Activated CD4-positive, alpha-beta T cell treated with anti-CD3 and anti-CD28 coated beads, Interleukin-2, amount 10 ng/mL, durations not matched to agents 24 days and 14 days (primary cell): ENCODE results near the gene DUS2. TPM values are rescaled to one million over a fixed set of nuclear protein-coding genes. Genes with fewer than 3 reads are reported as not detected.

Source experiments
- DNase-seq: peaks from one replicate; pipeline ENCODE4 v3.0.0; 2022
- H3K27ac Mint-ChIP-seq: one replicate; pipeline ENCODE4 v1.8.0; 2022; ENCODE audit warnings: mild to moderate bottlenecking, mixed read lengths
- H3K27me3 Mint-ChIP-seq: one replicate; pipeline ENCODE4 v1.8.0; 2022; ENCODE audit warnings: mixed read lengths
- H3K36me3 Mint-ChIP-seq: one replicate; pipeline ENCODE4 v1.8.0; 2022; ENCODE audit warnings: low read depth, mild to moderate bottlenecking, mixed read lengths
- H3K4me1 Mint-ChIP-seq: one replicate; pipeline ENCODE4 v1.8.0; 2021; ENCODE audit warnings: mixed read lengths
- H3K4me3 Mint-ChIP-seq: one replicate; pipeline ENCODE4 v1.8.0; 2022; ENCODE audit warnings: mild to moderate bottlenecking, moderate library complexity, mixed read lengths
- H3K9me3 Mint-ChIP-seq: one replicate; pipeline ENCODE4 v1.8.0; 2021; ENCODE audit warnings: mixed read lengths
- intact Hi-C: fragments of 100-400 bp; cut with micrococcal nuclease; formaldehyde crosslinking; loops from one replicate; pipeline ENCODE4 v1.15.1; 2023
- total RNA-seq: library from RNA; stranded (reverse); gene quantifications from 2 replicates; pipeline ENCODE4 v1.2.3, GENCODE V29; 2022

The DUS2 gene
- total RNA-seq, 1 donor from 2014 or later: 42.6 TPM

GRCh38 chr16:68046106-68046505, 23.0 kb downstream of the DUS2 start:
- Mint-ChIP-seq H3K4me3 (no peak overlapping the region), H3K4me1 (peaks cover 4% of the 10 kb centered on the region), H3K36me3 (peaks cover 23% of the 10 kb centered on the region), H3K27me3 (no peaks in the 10 kb centered on the region), H3K27ac (no peak overlapping the region), H3K9me3 (no peaks in the 10 kb centered on the region)
- DNase-seq: no peak
- intact Hi-C loops: no loop called here

DNA sequence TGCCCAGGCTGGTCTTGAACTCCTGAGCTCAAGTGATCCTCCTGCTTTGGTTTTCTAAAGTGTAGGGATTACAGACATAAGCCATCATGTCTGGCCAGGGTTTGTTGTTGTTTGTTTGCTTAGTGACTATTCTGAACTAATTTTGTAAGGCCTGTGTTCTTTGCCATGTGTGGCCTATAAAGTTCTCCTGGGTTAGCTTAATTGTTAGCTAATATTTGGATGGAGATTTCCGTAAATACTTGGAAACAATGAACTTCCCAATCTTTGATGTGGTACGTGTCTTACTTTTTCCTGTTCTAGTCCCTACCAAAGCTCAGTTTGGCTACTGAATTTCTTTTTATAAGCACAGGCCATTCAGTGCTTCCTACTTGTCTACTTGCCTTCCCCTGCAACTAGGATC, 24.9 kb downstream of the DUS2 start:
- H3K36me3 Mint-ChIP-seq: peaks cover 31% of the 10 kb centered on the region
- no peak overlapping the region for H3K4me3 Mint-ChIP-seq
- H3K27me3 Mint-ChIP-seq: no peaks in the 10 kb centered on the region
- intact Hi-C loops: no loop called here
- H3K9me3 Mint-ChIP-seq: no peaks in the 10 kb centered on the region
- peaks cover 4% of the 10 kb centered on the region for H3K4me1 Mint-ChIP-seq
- H3K27ac Mint-ChIP-seq: no peak overlapping the region
- no peak for DNase-seq

GRCh38 chr16:68049449-68049848, 26.4 kb downstream of the DUS2 start:
- Mint-ChIP-seq H3K27me3 (no peaks in the 10 kb centered on the region), H3K4me1 (peaks cover 4% of the 10 kb centered on the region), H3K4me3 (no peak overlapping the region), H3K9me3 (no peaks in the 10 kb centered on the region), H3K36me3 (peaks cover 36% of the 10 kb centered on the region), H3K27ac (no peak overlapping the region)
- intact Hi-C loops: no loop called here
- no peak for DNase-seq

DNA sequence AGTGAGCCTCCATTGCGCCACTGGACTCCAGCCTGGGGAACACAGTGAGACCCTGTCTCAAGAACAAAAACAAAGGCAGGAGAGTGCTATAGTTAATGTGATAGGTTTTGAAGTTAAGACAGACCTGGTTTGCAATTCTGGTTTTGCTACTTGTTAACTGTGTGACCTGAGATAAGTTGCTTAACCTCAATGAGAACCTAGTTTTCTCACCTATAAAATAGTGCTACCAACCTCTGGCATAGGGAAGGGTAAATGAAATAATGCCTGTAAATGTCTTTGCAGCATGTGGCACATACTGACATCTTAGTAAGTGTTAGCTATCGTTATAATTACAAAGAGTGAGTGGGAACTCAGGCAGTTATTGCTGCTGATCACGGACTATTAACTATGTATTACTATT, 32.3 kb downstream of the DUS2 start:
- peaks cover 18% of the 10 kb centered on the region for H3K4me1 Mint-ChIP-seq
- no peaks in the 10 kb centered on the region for H3K9me3 Mint-ChIP-seq
- no peak for DNase-seq
- peaks cover 63% of the 10 kb centered on the region for H3K36me3 Mint-ChIP-seq
- no peak overlapping the region for H3K27ac Mint-ChIP-seq
- intact Hi-C loops: no loop called here
- H3K27me3 Mint-ChIP-seq: no peaks in the 10 kb centered on the region
- no peak overlapping the region for H3K4me3 Mint-ChIP-seq

DNA sequence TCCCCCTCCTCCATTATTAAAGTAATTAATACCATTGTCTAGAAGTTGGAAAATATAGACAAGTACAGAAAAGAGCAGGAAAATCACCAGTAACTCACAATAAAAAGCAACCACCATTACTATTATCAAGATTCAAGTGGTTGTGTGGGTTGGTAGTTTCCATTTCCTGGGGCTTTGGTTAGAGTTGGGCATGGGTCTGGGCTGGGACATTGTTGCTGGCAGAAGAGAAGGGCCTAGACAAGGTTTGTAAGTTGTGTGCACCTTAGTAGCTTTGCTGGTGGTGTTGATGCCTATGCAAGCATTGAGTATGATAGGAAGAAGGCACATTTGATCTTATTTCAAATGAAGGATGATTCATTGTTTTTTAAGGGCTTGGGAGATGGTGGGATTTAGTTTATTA, 36.7 kb downstream of the DUS2 start:
- Mint-ChIP-seq H3K4me1 (peaks cover 49% of the 10 kb centered on the region), H3K27ac (peak overlapping the region; percentile 68), H3K4me3 (peak overlapping the region; percentile 39), H3K9me3 (no peaks in the 10 kb centered on the region), H3K36me3 (peaks cover 63% of the 10 kb centered on the region), H3K27me3 (no peaks in the 10 kb centered on the region)
- DNase-seq: no peak
- intact Hi-C loops: no loop called here

- intact Hi-C loops: no loop called here
- Mint-ChIP-seq H3K36me3 (peaks cover 61% of the 10 kb centered on the region), H3K4me1 (peaks cover 59% of the 10 kb centered on the region)
Measured at GRCh38 chr16:68061396-68061795, 38.3 kb downstream of the DUS2 start.

DNA sequence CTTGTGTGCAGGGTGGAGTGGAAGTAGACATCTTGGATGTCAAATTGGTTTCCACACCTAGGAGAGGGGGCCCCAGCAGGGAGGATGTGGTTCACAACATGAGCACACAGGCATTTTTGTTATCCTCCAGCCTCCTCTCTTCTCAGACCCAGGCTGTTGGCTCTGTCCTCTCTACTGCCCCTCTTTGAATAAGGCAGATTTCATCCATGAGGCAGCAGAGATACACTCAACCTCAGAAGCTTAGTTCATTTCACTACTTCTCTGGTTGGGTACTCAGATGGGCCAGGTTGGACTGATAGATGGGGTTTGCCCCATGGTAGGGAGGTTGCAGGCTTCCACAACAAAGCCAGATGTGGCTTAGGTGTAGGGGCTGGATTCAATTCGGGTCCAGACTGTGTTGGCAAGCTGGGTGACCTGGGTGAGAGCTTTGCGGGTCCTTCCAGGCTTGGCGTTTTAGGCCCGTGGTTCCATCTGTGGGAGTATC, 39.9 kb downstream of the DUS2 start:
- peaks cover 62% of the 10 kb centered on the region for H3K4me1 Mint-ChIP-seq
- peak; percentile 83 for DNase-seq
- peaks cover 63% of the 10 kb centered on the region for H3K36me3 Mint-ChIP-seq
- intact Hi-C loops: no loop called here
- peak overlapping the region; percentile 54 for H3K4me3 Mint-ChIP-seq
- peak overlapping the region; percentile 88 for H3K27ac Mint-ChIP-seq
- no peaks in the 10 kb centered on the region for H3K9me3 Mint-ChIP-seq
- no peaks in the 10 kb centered on the region for H3K27me3 Mint-ChIP-seq

More at GRCh38 chr16:68061396-68061795, 38.3 kb downstream of the DUS2 start:
- no peaks in the 10 kb centered on the region for H3K27me3 Mint-ChIP-seq
- H3K27ac Mint-ChIP-seq: peak overlapping the region; percentile 82
- no peak for DNase-seq
- H3K9me3 Mint-ChIP-seq: no peaks in the 10 kb centered on the region
- peak overlapping the region; percentile 18 for H3K4me3 Mint-ChIP-seq

DNA sequence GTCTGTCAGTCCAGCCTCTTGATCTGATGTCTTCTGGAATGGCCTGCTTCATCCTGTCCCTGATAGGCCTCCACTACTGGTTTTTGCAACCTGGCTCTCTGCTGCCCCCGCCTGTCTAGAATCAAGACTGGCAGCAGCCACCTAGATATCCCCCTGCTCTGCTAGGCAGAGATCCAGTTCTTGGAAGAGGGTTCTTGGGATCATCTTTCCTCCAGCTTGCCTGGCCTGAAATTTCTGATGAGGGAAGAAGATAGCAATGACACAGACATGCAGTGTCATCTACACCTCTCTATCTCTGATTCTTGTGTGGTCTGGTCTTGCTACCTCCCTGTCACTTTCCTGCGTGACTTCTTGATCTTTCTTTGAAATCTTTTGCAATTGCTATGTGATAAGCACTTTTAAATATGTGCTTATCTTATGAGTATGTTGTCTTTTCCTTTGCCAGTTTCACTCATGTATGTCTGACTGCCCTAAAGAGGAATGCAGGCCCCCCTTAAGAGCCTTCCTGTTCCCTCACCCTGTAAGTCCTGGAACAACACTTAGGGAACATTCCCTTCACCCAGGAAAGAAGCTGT, 41.8 kb downstream of the DUS2 start:
- intact Hi-C loops: loop anchor here (1.0 to 2.0 kb wide), 2 partner anchors 14 to 72 kb away; no protein-coding TSS in a partner anchor
- peaks cover 58% of the 10 kb centered on the region for H3K36me3 Mint-ChIP-seq
- no peaks in the 10 kb centered on the region for H3K9me3 Mint-ChIP-seq
- H3K4me3 Mint-ChIP-seq: peak overlapping the region; percentile 32
- peak overlapping the region; percentile 79 for H3K27ac Mint-ChIP-seq
- DNase-seq: peak; percentile 92
- H3K27me3 Mint-ChIP-seq: no peaks in the 10 kb centered on the region
- H3K4me1 Mint-ChIP-seq: peaks cover 64% of the 10 kb centered on the region

GRCh38 chr16:68065716-68066305, 42.7 kb downstream of the DUS2 start:
- intact Hi-C loops: loop anchor here (2.0 kb wide), 1 partner anchor 13 kb away; no protein-coding TSS in a partner anchor
- H3K36me3 Mint-ChIP-seq: peaks cover 64% of the 10 kb centered on the region
- peaks cover 69% of the 10 kb centered on the region for H3K4me1 Mint-ChIP-seq
- no peak for DNase-seq
- H3K4me3 Mint-ChIP-seq: no peak overlapping the region
- H3K27ac Mint-ChIP-seq: peak overlapping the region; percentile 62
- H3K27me3 Mint-ChIP-seq: no peaks in the 10 kb centered on the region
- H3K9me3 Mint-ChIP-seq: no peaks in the 10 kb centered on the region

- intact Hi-C loops: no loop called here
Measured at GRCh38 chr16:68066763-68067162, 43.7 kb downstream of the DUS2 start.

DNA sequence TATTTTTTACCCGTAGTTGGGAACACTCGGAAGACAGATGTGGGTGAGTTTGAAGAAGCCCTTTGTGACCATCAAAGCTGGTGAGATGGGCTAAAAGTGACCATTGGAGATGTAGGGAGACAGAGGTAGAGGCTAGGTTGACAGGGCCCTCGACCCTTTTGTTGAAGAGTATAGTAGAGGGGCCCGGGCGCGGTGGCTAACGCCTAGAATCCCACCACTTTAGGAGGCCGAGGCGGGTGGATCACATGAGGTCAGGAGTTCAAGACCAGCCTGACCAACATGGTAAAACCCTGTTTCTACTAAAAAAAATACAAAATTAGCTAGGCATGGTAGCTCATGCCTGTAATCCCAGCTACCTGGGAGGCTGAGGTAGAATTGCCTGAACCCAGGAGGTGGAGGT, 45.8 kb downstream of the DUS2 start:
- Mint-ChIP-seq H3K4me3 (no peak overlapping the region), H3K27me3 (no peaks in the 10 kb centered on the region), H3K9me3 (no peaks in the 10 kb centered on the region), H3K36me3 (peaks cover 63% of the 10 kb centered on the region), H3K27ac (no peak overlapping the region), H3K4me1 (peaks cover 71% of the 10 kb centered on the region)
- intact Hi-C loops: no loop called here
- DNase-seq: no peak

More at GRCh38 chr16:68066763-68067162, 43.7 kb downstream of the DUS2 start:
- H3K4me3 Mint-ChIP-seq: no peak overlapping the region
- H3K27me3 Mint-ChIP-seq: no peaks in the 10 kb centered on the region
- H3K9me3 Mint-ChIP-seq: no peaks in the 10 kb centered on the region
- peak overlapping the region; percentile 62 for H3K27ac Mint-ChIP-seq
- peaks cover 63% of the 10 kb centered on the region for H3K36me3 Mint-ChIP-seq
- H3K4me1 Mint-ChIP-seq: peaks cover 70% of the 10 kb centered on the region
- DNase-seq: no peak

GRCh38 chr16:68069511-68070248, 46.6 kb downstream of the DUS2 start:
- Mint-ChIP-seq H3K36me3 (peaks cover 64% of the 10 kb centered on the region), H3K4me1 (peaks cover 71% of the 10 kb centered on the region), H3K27me3 (no peaks in the 10 kb centered on the region), H3K9me3 (peaks cover 3% of the 10 kb centered on the region), H3K27ac (peak overlapping the region; percentile 85), H3K4me3 (peak overlapping the region; percentile 65)
- intact Hi-C loops: loop anchor here (1.0 kb wide), 1 partner anchor 10 kb away; no protein-coding TSS in a partner anchor
- peak; percentile 88 for DNase-seq

GRCh38 chr16:68070249-68070730, 47.2 kb downstream of the DUS2 start:
- DNase-seq: no peak
- peaks cover 6% of the 10 kb centered on the region for H3K9me3 Mint-ChIP-seq
- H3K4me3 Mint-ChIP-seq: peak overlapping the region; percentile 65
- peaks cover 66% of the 10 kb centered on the region for H3K36me3 Mint-ChIP-seq
- intact Hi-C loops: loop anchor here (1.0 kb wide), 1 partner anchor 9 kb away; no protein-coding TSS in a partner anchor
- H3K27me3 Mint-ChIP-seq: no peaks in the 10 kb centered on the region
- H3K27ac Mint-ChIP-seq: peak overlapping the region; percentile 85
- H3K4me1 Mint-ChIP-seq: peaks cover 73% of the 10 kb centered on the region
